H1 (cell line): Measurements from ENCODE around the gene ZNF433.

ENCODE experiments used
- CBX5 ChIP-seq: fragments of 300-800, 300-1000 bp; sonication (generic); IDR thresholded peaks from 2 replicates; pipeline ENCODE4 v1.7.1; 2016; ENCODE audit warnings: antibody characterized with exemption, low read length, low read depth
- EGR1 ChIP-seq: IDR thresholded peaks from 2 replicates; pipeline ENCODE4 v1.6.1; 2011; ENCODE audit warnings: low read depth, low read length, borderline replicate concordance
- GABPA ChIP-seq: IDR thresholded peaks from 2 replicates; pipeline ENCODE4 v1.6.1; 2011; ENCODE audit warnings: mild to moderate bottlenecking, low read length, moderate library complexity, borderline replicate concordance; ENCODE audit not compliant: insufficient read depth
- JUND ChIP-seq: IDR thresholded peaks from 2 replicates; pipeline ENCODE4 v1.6.1; 2011; ENCODE audit warnings: mild to moderate bottlenecking, improper control_type of control experiment, low read length
- MAFK ChIP-seq: IDR thresholded peaks from 2 replicates; pipeline ENCODE4 v1.6.1; 2012; ENCODE audit warnings: low read depth, mild to moderate bottlenecking, improper control_type of control experiment, low read length
- RXRA ChIP-seq: IDR thresholded peaks from 2 replicates; pipeline ENCODE4 v1.6.1; 2011; ENCODE audit warnings: low read depth, mild to moderate bottlenecking, low read length, moderate library complexity; ENCODE audit not compliant: insufficient read depth
- SP4 ChIP-seq: IDR thresholded peaks from 2 replicates; pipeline ENCODE4 v1.6.1; 2012; ENCODE audit warnings: low read length, inconsistent platforms
- SUZ12 ChIP-seq: fragments of 200-600 bp; sonication (generic); IDR thresholded peaks from 2 replicates; pipeline ENCODE4 v1.6.1; 2012; ENCODE audit warnings: mild to moderate bottlenecking, inconsistent platforms, low read length, moderate library complexity, mixed read lengths
- TBP ChIP-seq: IDR thresholded peaks from 2 replicates; pipeline ENCODE4 v1.6.1; 2011; ENCODE audit warnings: low read depth, low read length, improper control_type of control experiment
- TEAD4 ChIP-seq: IDR thresholded peaks from 2 replicates; pipeline ENCODE4 v1.6.1; 2012; ENCODE audit warnings: low read depth, low read length, inconsistent platforms, mixed read lengths
- ZNF274 ChIP-seq: IDR thresholded peaks from 2 replicates; pipeline ENCODE4 v1.7.0; 2012; ENCODE audit warnings: low read length, borderline replicate concordance; ENCODE audit errors: extremely low read depth
- TF ChIP-seq, protein P1 (sequence below), 3 experiments: IDR thresholded peaks; 1 replicate in 2 of 3; 2 replicates in 1 of 3; pipeline versions ENCODE4 v1.5.1 to v1.6.1; 2011; ENCODE audit warnings: low read length in 3 of 3, mild to moderate bottlenecking in 3 of 3, inconsistent platforms in 2 of 3, low read depth in 1 of 3, moderate library complexity in 1 of 3; ENCODE audit not compliant: insufficient read depth in 1 of 3; ENCODE audit errors: control extremely low read depth in 1 of 3
- TF ChIP-seq, protein P2 (sequence below): IDR thresholded peaks from 2 replicates; pipeline ENCODE4 v1.6.1; 2011; ENCODE audit warnings: low read length, improper control_type of control experiment

DNA sequence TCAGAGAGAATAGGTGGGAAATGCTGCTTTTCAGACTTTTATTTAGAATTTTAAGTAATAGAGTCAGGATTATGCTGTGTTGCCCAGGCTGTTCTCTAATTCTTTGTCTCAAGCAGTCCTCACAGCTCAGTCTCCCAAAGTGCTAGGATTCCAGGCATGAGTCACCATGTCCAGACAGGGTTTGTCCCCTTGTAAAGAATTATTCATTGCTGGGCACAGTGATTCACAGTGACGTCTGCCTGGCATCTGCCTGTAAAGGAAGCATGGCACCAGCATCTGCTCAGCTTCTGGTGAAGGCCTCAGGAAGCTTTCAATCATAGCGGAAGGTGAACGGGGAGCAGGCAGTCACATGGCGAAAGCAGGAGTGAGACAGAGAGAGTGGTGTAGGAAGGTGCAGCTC, 53.0 kb downstream of the ZNF433 start:
- TF ChIP-seq JUND (no peak), SUZ12 (no peak), EGR1 (no peak), GABPA (no peak), RXRA (no peak), ZNF274 (no peak), TBP (no peak), MAFK (no peak), CBX5 (no peak), TEAD4 (no peak), SP4 (no peak)
- TF ChIP-seq, protein P1, sequence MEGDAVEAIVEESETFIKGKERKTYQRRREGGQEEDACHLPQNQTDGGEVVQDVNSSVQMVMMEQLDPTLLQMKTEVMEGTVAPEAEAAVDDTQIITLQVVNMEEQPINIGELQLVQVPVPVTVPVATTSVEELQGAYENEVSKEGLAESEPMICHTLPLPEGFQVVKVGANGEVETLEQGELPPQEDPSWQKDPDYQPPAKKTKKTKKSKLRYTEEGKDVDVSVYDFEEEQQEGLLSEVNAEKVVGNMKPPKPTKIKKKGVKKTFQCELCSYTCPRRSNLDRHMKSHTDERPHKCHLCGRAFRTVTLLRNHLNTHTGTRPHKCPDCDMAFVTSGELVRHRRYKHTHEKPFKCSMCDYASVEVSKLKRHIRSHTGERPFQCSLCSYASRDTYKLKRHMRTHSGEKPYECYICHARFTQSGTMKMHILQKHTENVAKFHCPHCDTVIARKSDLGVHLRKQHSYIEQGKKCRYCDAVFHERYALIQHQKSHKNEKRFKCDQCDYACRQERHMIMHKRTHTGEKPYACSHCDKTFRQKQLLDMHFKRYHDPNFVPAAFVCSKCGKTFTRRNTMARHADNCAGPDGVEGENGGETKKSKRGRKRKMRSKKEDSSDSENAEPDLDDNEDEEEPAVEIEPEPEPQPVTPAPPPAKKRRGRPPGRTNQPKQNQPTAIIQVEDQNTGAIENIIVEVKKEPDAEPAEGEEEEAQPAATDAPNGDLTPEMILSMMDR (IDR thresholded peaks at IDR 0.05; ENCODE audit: control extremely low read depth in 1 of 3, insufficient read depth in 1 of 3, low read depth in 1 of 3, low read length in 3 of 3) = no peak
- TF ChIP-seq, protein P2, sequence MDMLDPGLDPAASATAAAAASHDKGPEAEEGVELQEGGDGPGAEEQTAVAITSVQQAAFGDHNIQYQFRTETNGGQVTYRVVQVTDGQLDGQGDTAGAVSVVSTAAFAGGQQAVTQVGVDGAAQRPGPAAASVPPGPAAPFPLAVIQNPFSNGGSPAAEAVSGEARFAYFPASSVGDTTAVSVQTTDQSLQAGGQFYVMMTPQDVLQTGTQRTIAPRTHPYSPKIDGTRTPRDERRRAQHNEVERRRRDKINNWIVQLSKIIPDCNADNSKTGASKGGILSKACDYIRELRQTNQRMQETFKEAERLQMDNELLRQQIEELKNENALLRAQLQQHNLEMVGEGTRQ = no peak
